Thyroid gland (tissue), 4 donors: Measurements from ENCODE around the gene GPR137B. TPM values are rescaled to one million over a fixed set of nuclear protein-coding genes. Genes with fewer than 3 reads are reported as not detected.

Experiments
- DNase-seq, 2 donors: peaks; one replicate each; pipeline ENCODE4 v3.0.0-alpha.2; 2019
- H3K27ac ChIP-seq, 3 donors: fragments of 200-600 bp; sonication (generic); 1 replicate in 2 of 3; 2 replicates in 1 of 3; pipeline ENCODE4 v1.5.1; 2016 to 2019; ENCODE audit warnings: mild to moderate bottlenecking in 1 of 3, moderate library complexity in 1 of 3
- H3K27me3 ChIP-seq: fragments of 200-600 bp; sonication (generic); one replicate; pipeline ENCODE4 v1.5.1; 2019
- H3K36me3 ChIP-seq, 2 donors: fragments of 200-600 bp; sonication (generic); one replicate each; pipeline ENCODE4 v1.5.1; 2016 to 2019
- H3K4me1 ChIP-seq, 2 donors: fragments of 200-600 bp; sonication (generic); one replicate each; pipeline ENCODE4 v1.5.1; 2017 to 2019
- H3K4me3 ChIP-seq, 3 donors: fragments of 200-600 bp; sonication (generic); replicated peaks in 1 of 3; 1 replicate in 2 of 3; 2 replicates in 1 of 3; pipeline ENCODE4 v1.5.1; 2016; ENCODE audit warnings: mild to moderate bottlenecking in 1 of 3
- H3K9me3 ChIP-seq: fragments of 200-600 bp; sonication (generic); one replicate; pipeline ENCODE4 v1.5.1; 2017
- CTCF ChIP-seq, 6 experiments: fragments of 200-600 bp in 3 of 6; fragments of 450-650 bp in 3 of 6; sonication (generic) in 3 of 6; IDR thresholded peaks; one replicate each; pipeline ENCODE4 v1.5.1; 2016 to 2019; ENCODE audit warnings: antibody characterized with exemption in 6 of 6, mild to moderate bottlenecking in 2 of 6, inconsistent platforms in 1 of 6, moderate library complexity in 1 of 6
- POLR2A ChIP-seq, 2 donors: fragments of 450-650 bp; IDR thresholded peaks; one replicate each; pipeline ENCODE4 v1.6.1; 2017; ENCODE audit warnings: antibody characterized with exemption in 2 of 2, mild to moderate bottlenecking in 2 of 2, moderate library complexity in 1 of 2
- WGBS, 2 donors: methylation state at CpG; one replicate each; pipeline ENCODE4 v1.1.5; 2017; 5-methylcytosine and 5-hydroxymethylcytosine counted together
- intact Hi-C: fragments of 100-400 bp; cut with DNase I; formaldehyde crosslinking; loops from one replicate; pipeline ENCODE4 v1.15.1; 2023
- total RNA-seq, 4 donors: library from RNA; depleted of rRNA; stranded (reverse); fragments of >200 nt; gene quantifications; one replicate each; pipeline ENCODE4 v1.2.3, GENCODE V29; 2016

Gene GPR137B
- total RNA-seq, 4 donors from 2014 or later: 15.1 to 30.0 (median 15.6) TPM

- Histone ChIP-seq H3K27me3 (no peaks in the 10 kb centered on the region), H3K36me3 (no peaks in the 10 kb centered on the region), H3K4me3 (no peak overlapping the region), H3K9me3 (no peaks in the 10 kb centered on the region), H3K27ac (no peak overlapping the region), H3K4me1 (no peaks in the 10 kb centered on the region)
- DNase-seq: no peak
- no peak for TF ChIP-seq CTCF (IDR thresholded peaks at IDR 0.05)
- TF ChIP-seq POLR2A (IDR thresholded peaks at IDR 0.05): no peak
- intact Hi-C loops: no loop called here
- WGBS, 2 donors: 67 to 72% methylated on average over 12 of the region's 12 CpGs
These were observed 22.3 kb upstream of the GPR137B start for GRCh38 chr1:236119943-236120484.

DNA sequence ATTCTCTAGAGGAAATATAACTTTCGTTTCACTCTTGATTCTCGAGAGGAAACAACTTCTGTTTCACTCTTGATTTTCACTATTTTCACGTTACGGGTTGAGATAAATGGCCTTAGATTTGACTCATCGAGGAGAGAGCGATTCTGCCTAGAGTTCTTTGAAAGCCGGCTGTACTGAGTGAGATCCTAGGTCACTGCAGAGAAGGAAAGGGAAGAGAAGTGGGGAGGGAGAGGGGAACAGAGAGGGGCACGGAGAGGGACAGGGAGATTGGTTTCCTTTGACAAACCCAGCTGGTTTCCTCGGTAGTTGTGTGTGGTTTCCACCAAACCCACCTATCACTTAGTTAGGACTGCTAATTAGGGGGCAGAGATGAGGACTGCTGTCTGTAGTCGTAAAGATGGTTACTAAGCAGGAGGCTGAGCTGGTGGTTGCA lies 21.6 kb upstream of the GPR137B start:
- intact Hi-C loops: no loop called here
- Histone ChIP-seq H3K27ac (no peak overlapping the region), H3K9me3 (no peaks in the 10 kb centered on the region), H3K36me3 (no peaks in the 10 kb centered on the region), H3K4me1 (no peaks in the 10 kb centered on the region), H3K4me3 (no peak overlapping the region), H3K27me3 (no peaks in the 10 kb centered on the region)
- DNase-seq: no peak
- TF ChIP-seq CTCF (IDR thresholded peaks at IDR 0.05) (no peak), POLR2A (IDR thresholded peaks at IDR 0.05) (no peak)
- WGBS, 2 donors: 65 to 70% methylated on average over 10 of the region's 10 CpGs

DNA sequence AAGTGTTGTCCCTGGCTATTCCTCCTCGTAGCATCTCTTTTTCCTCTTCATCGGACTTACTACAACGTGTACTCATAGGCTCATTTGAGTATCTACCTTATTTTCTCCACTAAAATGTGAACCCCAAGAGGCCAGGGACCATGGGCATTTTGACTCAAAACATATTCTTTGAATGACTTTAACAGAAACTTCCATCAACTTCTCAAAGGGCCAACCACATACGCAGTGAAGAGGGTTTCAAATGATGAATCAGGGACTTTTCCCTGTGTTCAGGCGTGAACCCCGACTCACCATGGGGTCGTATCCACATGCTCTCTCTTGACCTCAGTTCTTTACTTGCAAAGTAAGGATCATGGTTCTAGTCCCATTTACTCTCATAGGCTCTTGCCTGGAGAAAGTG lies 20.2 kb upstream of the GPR137B start:
- TF ChIP-seq CTCF (IDR thresholded peaks at IDR 0.05): no peak
- no peak for TF ChIP-seq POLR2A (IDR thresholded peaks at IDR 0.05)
- H3K27ac ChIP-seq: no peak overlapping the region
- H3K4me3 ChIP-seq: no peak overlapping the region
- no peaks in the 10 kb centered on the region for H3K36me3 ChIP-seq
- H3K4me1 ChIP-seq: no peaks in the 10 kb centered on the region
- 92 to 95% methylated on average over 7 of the region's 7 CpGs for WGBS, 2 donors
- DNase-seq: no peak
- no peaks in the 10 kb centered on the region for H3K27me3 ChIP-seq
- H3K9me3 ChIP-seq: no peaks in the 10 kb centered on the region
- intact Hi-C loops: no loop called here

GRCh38 chr1:236123563-236123962 lies 18.8 kb upstream of the GPR137B start:
- no peaks in the 10 kb centered on the region for H3K4me1 ChIP-seq
- TF ChIP-seq POLR2A (IDR thresholded peaks at IDR 0.05): no peak
- TF ChIP-seq CTCF (IDR thresholded peaks at IDR 0.05): no peak
- H3K4me3 ChIP-seq: no peak overlapping the region
- WGBS, 2 donors: 89% methylated on average over 6 of the region's 6 CpGs
- no peak for DNase-seq
- intact Hi-C loops: no loop called here
- H3K36me3 ChIP-seq: no peaks in the 10 kb centered on the region
- H3K27ac ChIP-seq: no peak overlapping the region
- H3K27me3 ChIP-seq: no peaks in the 10 kb centered on the region
- H3K9me3 ChIP-seq: no peaks in the 10 kb centered on the region

DNA sequence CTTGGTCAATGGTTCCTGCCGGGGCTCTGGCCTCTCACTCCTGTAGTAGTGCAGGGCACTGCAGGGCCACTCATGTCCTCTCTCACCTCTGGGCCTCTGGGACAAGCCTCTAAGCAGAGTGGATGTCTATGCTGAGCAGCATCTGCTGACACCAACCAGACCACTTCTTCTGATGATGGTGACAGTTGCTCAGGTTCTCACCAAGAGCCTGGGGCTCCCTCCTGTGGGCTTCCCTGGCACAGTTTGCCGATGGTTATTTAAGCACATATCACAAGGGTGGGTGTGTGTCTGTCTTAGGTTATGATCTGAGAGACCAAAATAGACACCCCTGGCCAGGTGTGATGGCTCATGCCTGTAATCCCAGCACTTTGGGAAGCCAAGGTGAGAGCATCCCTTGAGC lies 17.4 kb upstream of the GPR137B start:
- TF ChIP-seq POLR2A (IDR thresholded peaks at IDR 0.05) (no peak), CTCF (IDR thresholded peaks at IDR 0.05) (no peak)
- intact Hi-C loops: no loop called here
- Histone ChIP-seq H3K9me3 (no peaks in the 10 kb centered on the region), H3K4me3 (no peak overlapping the region), H3K27me3 (no peaks in the 10 kb centered on the region), H3K27ac (no peak overlapping the region), H3K36me3 (no peaks in the 10 kb centered on the region), H3K4me1 (no peaks in the 10 kb centered on the region)
- no peak for DNase-seq
- WGBS, 2 donors: 75 to 83% methylated on average over 1 to 2 of the region's 2 CpGs
